ENCODE results near the gene PRRG2. TPM values are rescaled to one million over a fixed set of nuclear protein-coding genes. Genes with fewer than 3 reads are reported as not detected.
A peak's percentile ranks its signal among the peaks of the same experiment; 100 is the strongest.

Gene PRRG2
- total and polyA plus RNA-seq, 2 of the 13 experiments (the other 11 are each of a cell fraction or from before 2014, with no cell fraction given) = 0.66 to 0.82 TPM

DNA sequence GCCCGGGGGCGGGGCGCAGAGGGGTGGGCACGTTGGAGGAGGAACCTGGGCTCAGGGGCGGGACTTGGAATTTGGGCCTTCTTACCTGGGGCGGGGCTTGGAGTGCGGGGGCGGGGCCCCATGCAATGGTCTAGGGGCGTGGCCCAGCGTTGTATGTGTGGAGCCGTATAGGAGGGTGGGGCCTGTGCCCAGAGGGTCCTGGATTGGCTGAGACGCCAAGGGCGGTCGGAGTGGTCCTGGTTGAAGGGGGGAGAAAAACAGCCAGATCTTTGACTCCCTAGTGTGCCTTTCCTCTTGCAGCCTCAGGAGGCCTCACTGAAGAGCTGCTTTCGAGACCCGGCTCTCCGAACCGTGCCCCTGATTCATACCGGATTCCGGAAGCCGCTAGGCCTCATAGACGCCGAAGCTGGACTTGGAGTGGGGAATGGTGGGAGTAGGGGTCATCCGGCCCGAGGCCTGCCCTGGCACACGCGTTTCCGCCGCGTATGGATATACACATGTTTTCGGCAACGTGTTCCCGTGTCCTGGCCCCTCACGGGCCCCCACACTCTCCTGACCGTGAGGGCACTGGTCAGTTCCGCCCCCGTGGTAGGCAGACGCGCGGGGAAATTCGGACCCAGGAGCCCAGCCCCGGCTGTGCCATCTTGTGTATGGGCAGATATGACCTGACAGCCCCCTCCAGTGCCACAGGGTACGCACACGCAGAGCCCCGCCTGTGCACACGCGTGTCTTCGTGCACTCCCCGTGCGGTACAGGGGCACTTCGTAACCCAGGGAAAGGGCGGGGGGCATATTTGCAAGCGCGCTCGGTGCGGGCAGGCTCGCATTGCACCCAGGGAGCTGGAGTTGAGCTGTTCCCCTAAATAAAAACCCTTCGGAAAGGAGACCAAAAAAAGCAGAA is 9.2 kb downstream of the PRRG2 start (continued):
- peak; percentile 26; the same call in 1 of the 2 replicates for TF ChIP-seq ZNF280D (CRISPR knock-in tag; IDR thresholded peaks at IDR 0.05)
- no peak for TF ChIP-seq AGO1 (IDR thresholded peaks at IDR 0.05; ENCODE audit: low read depth, low read length, poor library complexity, severe bottlenecking)
- TF ChIP-seq, protein P1, sequence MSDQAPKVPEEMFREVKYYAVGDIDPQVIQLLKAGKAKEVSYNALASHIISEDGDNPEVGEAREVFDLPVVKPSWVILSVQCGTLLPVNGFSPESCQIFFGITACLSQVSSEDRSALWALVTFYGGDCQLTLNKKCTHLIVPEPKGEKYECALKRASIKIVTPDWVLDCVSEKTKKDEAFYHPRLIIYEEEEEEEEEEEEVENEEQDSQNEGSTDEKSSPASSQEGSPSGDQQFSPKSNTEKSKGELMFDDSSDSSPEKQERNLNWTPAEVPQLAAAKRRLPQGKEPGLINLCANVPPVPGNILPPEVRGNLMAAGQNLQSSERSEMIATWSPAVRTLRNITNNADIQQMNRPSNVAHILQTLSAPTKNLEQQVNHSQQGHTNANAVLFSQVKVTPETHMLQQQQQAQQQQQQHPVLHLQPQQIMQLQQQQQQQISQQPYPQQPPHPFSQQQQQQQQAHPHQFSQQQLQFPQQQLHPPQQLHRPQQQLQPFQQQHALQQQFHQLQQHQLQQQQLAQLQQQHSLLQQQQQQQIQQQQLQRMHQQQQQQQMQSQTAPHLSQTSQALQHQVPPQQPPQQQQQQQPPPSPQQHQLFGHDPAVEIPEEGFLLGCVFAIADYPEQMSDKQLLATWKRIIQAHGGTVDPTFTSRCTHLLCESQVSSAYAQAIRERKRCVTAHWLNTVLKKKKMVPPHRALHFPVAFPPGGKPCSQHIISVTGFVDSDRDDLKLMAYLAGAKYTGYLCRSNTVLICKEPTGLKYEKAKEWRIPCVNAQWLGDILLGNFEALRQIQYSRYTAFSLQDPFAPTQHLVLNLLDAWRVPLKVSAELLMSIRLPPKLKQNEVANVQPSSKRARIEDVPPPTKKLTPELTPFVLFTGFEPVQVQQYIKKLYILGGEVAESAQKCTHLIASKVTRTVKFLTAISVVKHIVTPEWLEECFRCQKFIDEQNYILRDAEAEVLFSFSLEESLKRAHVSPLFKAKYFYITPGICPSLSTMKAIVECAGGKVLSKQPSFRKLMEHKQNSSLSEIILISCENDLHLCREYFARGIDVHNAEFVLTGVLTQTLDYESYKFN (CRISPR knock-in tag; conservative IDR thresholded peaks at IDR 0.05) = no peak; the same call in 1 of the 2 replicates
- TF ChIP-seq, protein P2, sequence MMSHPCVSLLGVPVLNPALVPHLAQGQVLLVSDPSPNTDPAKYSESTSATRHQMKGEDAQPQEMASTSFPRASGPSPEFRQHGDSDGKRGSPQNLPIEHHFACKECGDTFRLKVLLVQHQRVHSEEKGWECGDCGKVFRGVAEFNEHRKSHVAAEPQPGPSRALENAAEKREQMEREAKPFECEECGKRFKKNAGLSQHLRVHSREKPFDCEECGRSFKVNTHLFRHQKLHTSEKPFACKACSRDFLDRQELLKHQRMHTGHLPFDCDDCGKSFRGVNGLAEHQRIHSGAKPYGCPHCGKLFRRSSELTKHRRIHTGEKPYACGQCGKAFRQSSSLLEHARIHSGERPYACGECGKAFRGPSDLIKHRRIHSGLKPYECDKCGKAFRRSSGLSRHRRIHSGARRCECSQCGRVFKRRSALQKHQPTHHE (CRISPR knock-in tag; IDR thresholded peaks at IDR 0.05; ENCODE audit: borderline replicate concordance) = no peak
- TF ChIP-seq FOXK1 (CRISPR knock-in tag; IDR thresholded peaks at IDR 0.05; ENCODE audit: borderline replicate concordance, low read depth) = 0 out of 2 replicates have a peak, but pooled peaks have one; percentile 33
- no peak for TF ChIP-seq ZNF562 (CRISPR knock-in tag; IDR thresholded peaks at IDR 0.05; ENCODE audit: borderline replicate concordance)
- no peak for TF ChIP-seq ATAD3A (CRISPR knock-in tag; IDR thresholded peaks at IDR 0.05)
- TF ChIP-seq POGZ (CRISPR knock-in tag; IDR thresholded peaks at IDR 0.05) = peak; percentile 47; the same call in 1 of the 2 replicates
- TF ChIP-seq ZBTB7A (CRISPR knock-in tag; IDR thresholded peaks at IDR 0.05) = no peak
- no peak for TF ChIP-seq ZNF747 (CRISPR knock-in tag; IDR thresholded peaks at IDR 0.05; ENCODE audit: borderline replicate concordance)
- TF ChIP-seq ZBTB44 (CRISPR knock-in tag; IDR thresholded peaks at IDR 0.05) = no peak
- no peak for TF ChIP-seq AKNA (CRISPR knock-in tag; IDR thresholded peaks at IDR 0.05; ENCODE audit: borderline replicate concordance)

Data from HepG2 (cell line).